Measurements from ENCODE around the gene PLAAT5.
"Not testable (repeated sequence)": the region's sequence is repeated elsewhere in the genome, so short reads cannot be mapped to it uniquely, and the experiment has no call there.

Gene PLAAT5

GRCh38 chr11:63490551-63491239, at the start of gene PLAAT5:
Gene PLAAT5, minus strand, starts transcription at chr11:63491167. Its CDS starts 133 bp downstream, at chr11:63491034.
- no peak for DNase-seq

GRCh38 chr11:63537293-63538101, 46.5 kb upstream of the PLAAT5 start:
- DNase-seq, result peak; percentile 52

- DNase-seq, result peak; percentile 41
Measured at GRCh38 chr11:63536669-63537292, 45.8 kb upstream of the PLAAT5 start, which contains the start of gene PLAAT4. Gene PLAAT4, plus strand, starts transcription at chr11:63536808. Its CDS starts 61 bp downstream, at chr11:63536869.

- DNase-seq, result no peak
Measured at GRCh38 chr11:63535734-63536133, 44.8 kb upstream of the PLAAT5 start.

GRCh38 chr11:63534895-63535461, 44.0 kb upstream of the PLAAT5 start:
- DNase-seq, result no peak

- DNase-seq, result no peak
Measured at GRCh38 chr11:63534076-63534475, 43.1 kb upstream of the PLAAT5 start.

GRCh38 chr11:63532799-63533475, 42.0 kb upstream of the PLAAT5 start:
- DNase-seq, result no peak

GRCh38 chr11:63532117-63532516, 41.1 kb upstream of the PLAAT5 start:
- DNase-seq, result no peak

- DNase-seq, result not testable (repeated sequence)
Measured at GRCh38 chr11:63531074-63531792, 40.3 kb upstream of the PLAAT5 start.

GRCh38 chr11:63530021-63530420, 39.1 kb upstream of the PLAAT5 start:
- DNase-seq, result no peak

- DNase-seq, result not testable (repeated sequence)
Measured at GRCh38 chr11:63529373-63529772, 38.4 kb upstream of the PLAAT5 start.

GRCh38 chr11:63528729-63529278, 37.8 kb upstream of the PLAAT5 start:
- not testable (repeated sequence) for DNase-seq

- DNase-seq, result not testable (repeated sequence)
Measured at GRCh38 chr11:63528156-63528555, 37.2 kb upstream of the PLAAT5 start.

GRCh38 chr11:63527667-63528066, 36.7 kb upstream of the PLAAT5 start:
- DNase-seq, result no peak

- no peak for DNase-seq
Measured at GRCh38 chr11:63523151-63523550, 32.2 kb upstream of the PLAAT5 start.

GRCh38 chr11:63521896-63522295, 30.9 kb upstream of the PLAAT5 start:
- no peak for DNase-seq

GRCh38 chr11:63520606-63521170, 29.7 kb upstream of the PLAAT5 start:
- DNase-seq, result no peak

GRCh38 chr11:63518548-63518947, 27.6 kb upstream of the PLAAT5 start:
- no peak for DNase-seq

GRCh38 chr11:63517156-63517555, 26.2 kb upstream of the PLAAT5 start:
- no peak for DNase-seq

- DNase-seq, result no peak
Measured at GRCh38 chr11:63516109-63516508, 25.1 kb upstream of the PLAAT5 start.

GRCh38 chr11:63512816-63513215, 21.8 kb upstream of the PLAAT5 start:
- DNase-seq, result no peak

All from DMS79 (cell line).